HCT116 (cell line): ENCODE measurements around the gene GFOD1.

ENCODE experiments used
- EZH2phosphoT487 ChIP-seq: fragments of 200-600 bp; IDR thresholded peaks from 2 replicates; pipeline ENCODE4 v1.6.1; 2018; ENCODE audit warnings: antibody characterized with exemption, borderline replicate concordance
- POLR2AphosphoS5 ChIP-seq: IDR thresholded peaks from 2 replicates; pipeline ENCODE4 v1.6.1; 2011; ENCODE audit warnings: mild to moderate bottlenecking, low read depth, low read length, moderate library complexity
- TF ChIP-seq, protein P1 (sequence below): IDR thresholded peaks from 2 replicates; pipeline ENCODE4 v1.6.1; 2012
- TF ChIP-seq, protein P2 (sequence below), 3 experiments: fragments of 200-600 bp in 1 of 3; sonication (generic) in 1 of 3; IDR thresholded peaks in 2 of 3; conservative IDR thresholded peaks in 1 of 3; 2 replicates each; pipeline ENCODE4 v1.5.1; 2012 to 2017; ENCODE audit warnings: low read depth in 2 of 3, low read length in 2 of 3, antibody characterized with exemption in 1 of 3, borderline replicate concordance in 1 of 3, control low read depth in 1 of 3, mild to moderate bottlenecking in 1 of 3, mixed read lengths in 1 of 3, mixed run types in 1 of 3, moderate library complexity in 1 of 3; ENCODE audit not compliant: insufficient read depth in 1 of 3
- TF ChIP-seq, protein P3 (sequence below): IDR thresholded peaks from 2 replicates; pipeline ENCODE4 v1.6.1; 2012; ENCODE audit warnings: low read depth

DNA sequence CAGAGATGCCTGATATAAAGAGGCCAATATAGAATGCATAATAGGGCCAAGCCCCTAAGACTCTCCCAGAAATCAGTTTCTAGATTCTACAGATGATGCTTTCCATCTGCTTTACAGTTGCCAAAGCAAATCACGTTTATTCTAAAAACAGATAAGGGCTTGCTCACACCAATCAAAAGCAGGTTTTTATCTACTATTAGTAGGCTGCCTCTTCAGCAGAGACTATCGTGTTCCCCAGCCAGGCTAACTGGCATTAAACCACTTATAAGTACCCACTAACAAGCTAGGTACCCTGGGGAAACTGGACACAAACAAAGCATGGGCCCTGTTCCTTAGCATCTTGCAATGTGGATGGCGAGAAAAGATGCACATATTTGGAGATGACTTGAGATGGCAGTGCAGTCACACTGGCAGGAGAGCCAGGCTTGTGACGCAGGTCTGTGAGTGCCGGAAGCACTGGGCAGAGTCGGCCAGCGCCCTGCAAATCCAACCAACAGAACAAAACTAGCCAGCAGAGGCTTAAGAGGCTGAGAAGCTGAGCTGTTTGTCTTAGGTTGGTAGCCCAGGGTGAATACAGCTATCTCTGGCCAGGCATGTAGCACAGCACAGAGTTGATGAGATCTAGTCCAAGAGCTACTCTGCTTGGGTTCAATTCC lies 73.4 kb downstream of the GFOD1 start:
- TF ChIP-seq POLR2AphosphoS5 (no peak), EZH2phosphoT487 (no peak)
- TF ChIP-seq, protein P1, sequence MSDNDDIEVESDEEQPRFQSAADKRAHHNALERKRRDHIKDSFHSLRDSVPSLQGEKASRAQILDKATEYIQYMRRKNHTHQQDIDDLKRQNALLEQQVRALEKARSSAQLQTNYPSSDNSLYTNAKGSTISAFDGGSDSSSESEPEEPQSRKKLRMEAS: no peak
- TF ChIP-seq, protein P2, sequence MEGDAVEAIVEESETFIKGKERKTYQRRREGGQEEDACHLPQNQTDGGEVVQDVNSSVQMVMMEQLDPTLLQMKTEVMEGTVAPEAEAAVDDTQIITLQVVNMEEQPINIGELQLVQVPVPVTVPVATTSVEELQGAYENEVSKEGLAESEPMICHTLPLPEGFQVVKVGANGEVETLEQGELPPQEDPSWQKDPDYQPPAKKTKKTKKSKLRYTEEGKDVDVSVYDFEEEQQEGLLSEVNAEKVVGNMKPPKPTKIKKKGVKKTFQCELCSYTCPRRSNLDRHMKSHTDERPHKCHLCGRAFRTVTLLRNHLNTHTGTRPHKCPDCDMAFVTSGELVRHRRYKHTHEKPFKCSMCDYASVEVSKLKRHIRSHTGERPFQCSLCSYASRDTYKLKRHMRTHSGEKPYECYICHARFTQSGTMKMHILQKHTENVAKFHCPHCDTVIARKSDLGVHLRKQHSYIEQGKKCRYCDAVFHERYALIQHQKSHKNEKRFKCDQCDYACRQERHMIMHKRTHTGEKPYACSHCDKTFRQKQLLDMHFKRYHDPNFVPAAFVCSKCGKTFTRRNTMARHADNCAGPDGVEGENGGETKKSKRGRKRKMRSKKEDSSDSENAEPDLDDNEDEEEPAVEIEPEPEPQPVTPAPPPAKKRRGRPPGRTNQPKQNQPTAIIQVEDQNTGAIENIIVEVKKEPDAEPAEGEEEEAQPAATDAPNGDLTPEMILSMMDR (IDR thresholded peaks at IDR 0.05 in 2 of 3, conservative IDR thresholded peaks at IDR 0.05 in 1 of 3; ENCODE audit: borderline replicate concordance in 1 of 3, insufficient read depth in 1 of 3, low read depth in 2 of 3, low read length in 2 of 3): no peak
- TF ChIP-seq, protein P3, sequence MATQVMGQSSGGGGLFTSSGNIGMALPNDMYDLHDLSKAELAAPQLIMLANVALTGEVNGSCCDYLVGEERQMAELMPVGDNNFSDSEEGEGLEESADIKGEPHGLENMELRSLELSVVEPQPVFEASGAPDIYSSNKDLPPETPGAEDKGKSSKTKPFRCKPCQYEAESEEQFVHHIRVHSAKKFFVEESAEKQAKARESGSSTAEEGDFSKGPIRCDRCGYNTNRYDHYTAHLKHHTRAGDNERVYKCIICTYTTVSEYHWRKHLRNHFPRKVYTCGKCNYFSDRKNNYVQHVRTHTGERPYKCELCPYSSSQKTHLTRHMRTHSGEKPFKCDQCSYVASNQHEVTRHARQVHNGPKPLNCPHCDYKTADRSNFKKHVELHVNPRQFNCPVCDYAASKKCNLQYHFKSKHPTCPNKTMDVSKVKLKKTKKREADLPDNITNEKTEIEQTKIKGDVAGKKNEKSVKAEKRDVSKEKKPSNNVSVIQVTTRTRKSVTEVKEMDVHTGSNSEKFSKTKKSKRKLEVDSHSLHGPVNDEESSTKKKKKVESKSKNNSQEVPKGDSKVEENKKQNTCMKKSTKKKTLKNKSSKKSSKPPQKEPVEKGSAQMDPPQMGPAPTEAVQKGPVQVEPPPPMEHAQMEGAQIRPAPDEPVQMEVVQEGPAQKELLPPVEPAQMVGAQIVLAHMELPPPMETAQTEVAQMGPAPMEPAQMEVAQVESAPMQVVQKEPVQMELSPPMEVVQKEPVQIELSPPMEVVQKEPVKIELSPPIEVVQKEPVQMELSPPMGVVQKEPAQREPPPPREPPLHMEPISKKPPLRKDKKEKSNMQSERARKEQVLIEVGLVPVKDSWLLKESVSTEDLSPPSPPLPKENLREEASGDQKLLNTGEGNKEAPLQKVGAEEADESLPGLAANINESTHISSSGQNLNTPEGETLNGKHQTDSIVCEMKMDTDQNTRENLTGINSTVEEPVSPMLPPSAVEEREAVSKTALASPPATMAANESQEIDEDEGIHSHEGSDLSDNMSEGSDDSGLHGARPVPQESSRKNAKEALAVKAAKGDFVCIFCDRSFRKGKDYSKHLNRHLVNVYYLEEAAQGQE: no peak
